Mononuclear cell (primary cell): ENCODE measurements around the gene WDR31. TPM values are rescaled to one million over a fixed set of nuclear protein-coding genes. Genes with fewer than 3 reads are reported as not detected.
A peak's percentile ranks its signal among the peaks of the same experiment; 100 is the strongest.
"Not testable (repeated sequence)": the region's sequence is repeated elsewhere in the genome, so short reads cannot be mapped to it uniquely, and the experiment has no call there.

ENCODE experiments used
- H3K27me3 ChIP-seq: 2 replicates; pipeline ENCODE4 v1.6.0; 2011; ENCODE audit warnings: low read length, control low read depth; ENCODE audit not compliant: insufficient read depth
- H3K4me1 ChIP-seq: 2 replicates; pipeline ENCODE4 v1.5.1; 2011; ENCODE audit warnings: mild to moderate bottlenecking, low read length, control low read depth; ENCODE audit not compliant: insufficient read depth
- H3K4me3 ChIP-seq: 2 replicates; pipeline ENCODE4 v1.5.1; 2011; ENCODE audit warnings: mild to moderate bottlenecking, low read length, moderate library complexity
- H3K9me3 ChIP-seq: 2 replicates; pipeline ENCODE4 v1.5.1; 2011; ENCODE audit warnings: low read depth, mild to moderate bottlenecking, control low read depth, low read length
- total RNA-seq: library from RNA; depleted of rRNA; stranded (reverse); fragments of >200 nt; gene quantifications from one replicate; pipeline ENCODE4 v1.2.3, GENCODE V29; 2012

The WDR31 gene
- total RNA-seq, 1 donor, result 0.21 TPM

GRCh38 chr9:113298924-113299770 lies 40.9 kb downstream of the WDR31 start:
- peaks cover 8% of the 10 kb centered on the region for H3K4me1 ChIP-seq
- H3K27me3 ChIP-seq, result no peaks in the 10 kb centered on the region
- no peaks in the 10 kb centered on the region for H3K9me3 ChIP-seq
- no peak overlapping the region for H3K4me3 ChIP-seq

- Histone ChIP-seq H3K27me3 (no peaks in the 10 kb centered on the region), H3K9me3 (no peaks in the 10 kb centered on the region), H3K4me3 (no peak overlapping the region), H3K4me1 (peaks cover 8% of the 10 kb centered on the region)
Observed at GRCh38 chr9:113298311-113298710, 41.8 kb downstream of the WDR31 start.

- H3K4me1 ChIP-seq, result peaks cover 8% of the 10 kb centered on the region
- H3K4me3 ChIP-seq, result no peak overlapping the region
- no peaks in the 10 kb centered on the region for H3K27me3 ChIP-seq
Observed at GRCh38 chr9:113296796-113297558, 43.1 kb downstream of the WDR31 start.

GRCh38 chr9:113296247-113296646 lies 43.8 kb downstream of the WDR31 start:
- not testable (repeated sequence) for H3K4me1 ChIP-seq, H3K9me3 ChIP-seq, H3K4me3 ChIP-seq, H3K27me3 ChIP-seq

More at GRCh38 chr9:113296796-113297558, 43.1 kb downstream of the WDR31 start:
- H3K9me3 ChIP-seq, result no peaks in the 10 kb centered on the region

- Histone ChIP-seq H3K27me3 (no peaks in the 10 kb centered on the region), H3K9me3 (no peaks in the 10 kb centered on the region), H3K4me1 (no peaks in the 10 kb centered on the region), H3K4me3 (no peak overlapping the region)
Observed at GRCh38 chr9:113293285-113293878, 46.7 kb downstream of the WDR31 start.

GRCh38 chr9:113290052-113290607 lies 49.9 kb downstream of the WDR31 start:
- Histone ChIP-seq H3K27me3 (no peaks in the 10 kb centered on the region), H3K4me3 (no peak overlapping the region), H3K9me3 (no peaks in the 10 kb centered on the region), H3K4me1 (no peaks in the 10 kb centered on the region)

GRCh38 chr9:113289091-113289490 lies 51.0 kb downstream of the WDR31 start:
- H3K4me1 ChIP-seq, result no peaks in the 10 kb centered on the region
- H3K4me3 ChIP-seq, result no peak overlapping the region
- H3K27me3 ChIP-seq, result no peaks in the 10 kb centered on the region
- no peaks in the 10 kb centered on the region for H3K9me3 ChIP-seq

GRCh38 chr9:113281356-113281755 lies 58.7 kb downstream of the WDR31 start:
- Histone ChIP-seq H3K27me3 (no peaks in the 10 kb centered on the region), H3K4me1 (peaks cover 2% of the 10 kb centered on the region), H3K4me3 (no peak overlapping the region), H3K9me3 (no peaks in the 10 kb centered on the region)

- H3K4me3 ChIP-seq, result no peak overlapping the region
- no peaks in the 10 kb centered on the region for H3K9me3 ChIP-seq
- peaks cover 14% of the 10 kb centered on the region for H3K4me1 ChIP-seq
- H3K27me3 ChIP-seq, result no peaks in the 10 kb centered on the region
Observed at GRCh38 chr9:113278840-113279239, 61.2 kb downstream of the WDR31 start.

GRCh38 chr9:113275157-113276131 lies 64.6 kb downstream of the WDR31 start, which contains the start of the genes CDC26 and PRPF4:
TSS of gene CDC26 (minus strand) at chr9:113275572. CDS start at chr9:113272507, 3,065 bp downstream.
TSS of gene PRPF4 (plus strand) at chr9:113275658. CDS start at chr9:113275744, 86 bp downstream.
- H3K4me3 ChIP-seq, result peak within 1 kb of the TSS; percentile 86
- H3K9me3 ChIP-seq, result no peaks in the 10 kb centered on the region
- peaks cover 14% of the 10 kb centered on the region for H3K4me1 ChIP-seq
- no peaks in the 10 kb centered on the region for H3K27me3 ChIP-seq

GRCh38 chr9:113274474-113275156 lies 65.5 kb downstream of the WDR31 start:
- no peaks in the 10 kb centered on the region for H3K27me3 ChIP-seq
- H3K9me3 ChIP-seq, result no peaks in the 10 kb centered on the region
- H3K4me3 ChIP-seq, result peak overlapping the region; percentile 86
- peaks cover 14% of the 10 kb centered on the region for H3K4me1 ChIP-seq

GRCh38 chr9:113269871-113270270 lies 70.2 kb downstream of the WDR31 start:
- H3K4me1 ChIP-seq, result peaks cover 7% of the 10 kb centered on the region
- no peaks in the 10 kb centered on the region for H3K9me3 ChIP-seq
- no peak overlapping the region for H3K4me3 ChIP-seq
- H3K27me3 ChIP-seq, result no peaks in the 10 kb centered on the region

- Histone ChIP-seq H3K4me1 (peaks cover 2% of the 10 kb centered on the region), H3K9me3 (no peaks in the 10 kb centered on the region), H3K4me3 (no peak overlapping the region), H3K27me3 (no peaks in the 10 kb centered on the region)
Observed at GRCh38 chr9:113269355-113269754, 70.7 kb downstream of the WDR31 start.
